ENCODE data around the gene WDR74.
A peak's percentile ranks its signal among the peaks of the same experiment; 100 is the strongest.
"Not testable (repeated sequence)": the region's sequence is repeated elsewhere in the genome, so short reads cannot be mapped to it uniquely, and the experiment has no call there.

The WDR74 gene

GRCh38 chr11:62839050-62839945, at the start of gene WDR74:
TSS of gene WDR74 (minus strand) at chr11:62839590. CDS start at chr11:62839570, 20 bp downstream.
- peak; percentile 76 for DNase-seq (ENCODE audit: insufficient read length, low spot score)
- peak; percentile 88 for FAIRE-seq

- FAIRE-seq (no peak), DNase-seq (ENCODE audit: insufficient read length, low spot score) (no peak)
Observed at GRCh38 chr11:62889126-62889483, 49.7 kb upstream of the WDR74 start.

GRCh38 chr11:62888406-62888805, 49.0 kb upstream of the WDR74 start:
- FAIRE-seq (no peak), DNase-seq (ENCODE audit: insufficient read length, low spot score) (no peak)

- DNase-seq (ENCODE audit: insufficient read length, low spot score) (no peak), FAIRE-seq (no peak)
Observed at GRCh38 chr11:62885137-62885750, 45.9 kb upstream of the WDR74 start.

GRCh38 chr11:62883673-62884072, 44.3 kb upstream of the WDR74 start:
- FAIRE-seq (no peak), DNase-seq (ENCODE audit: insufficient read length, low spot score) (no peak)

GRCh38 chr11:62882788-62883501, 43.6 kb upstream of the WDR74 start:
- no peak for FAIRE-seq
- no peak for DNase-seq (ENCODE audit: insufficient read length, low spot score)

- FAIRE-seq, result no peak
- DNase-seq (ENCODE audit: insufficient read length, low spot score), result no peak
Observed at GRCh38 chr11:62882431-62882749, 43.0 kb upstream of the WDR74 start.

GRCh38 chr11:62881579-62882430, 42.4 kb upstream of the WDR74 start:
- FAIRE-seq, result no peak

GRCh38 chr11:62880803-62881578, 41.6 kb upstream of the WDR74 start, which contains the start of gene SLC3A2:
TSS of gene SLC3A2 (plus strand) at chr11:62880896. CDS start at chr11:62881024, 128 bp downstream.
- DNase-seq (ENCODE audit: insufficient read length, low spot score) (peak; percentile 84), FAIRE-seq (no peak)

More at GRCh38 chr11:62881579-62882430, 42.4 kb upstream of the WDR74 start:
- peak; percentile 67 for DNase-seq (ENCODE audit: insufficient read length, low spot score)

- peak; percentile 82 for FAIRE-seq
- DNase-seq (ENCODE audit: insufficient read length, low spot score), result no peak
Observed at GRCh38 chr11:62880231-62880802, 40.9 kb upstream of the WDR74 start.

GRCh38 chr11:62879235-62879978, 40.0 kb upstream of the WDR74 start:
- FAIRE-seq (no peak), DNase-seq (ENCODE audit: insufficient read length, low spot score) (no peak)

GRCh38 chr11:62876712-62877111, 37.3 kb upstream of the WDR74 start:
- no peak for DNase-seq (ENCODE audit: insufficient read length, low spot score)
- no peak for FAIRE-seq

GRCh38 chr11:62875698-62876478, 36.5 kb upstream of the WDR74 start:
- no peak for DNase-seq (ENCODE audit: insufficient read length, low spot score)
- no peak for FAIRE-seq

GRCh38 chr11:62874851-62875250, 35.5 kb upstream of the WDR74 start:
- FAIRE-seq, result no peak

GRCh38 chr11:62865635-62866034, 26.2 kb upstream of the WDR74 start:
- DNase-seq (ENCODE audit: insufficient read length, low spot score) (no peak), FAIRE-seq (no peak)

More at GRCh38 chr11:62874851-62875250, 35.5 kb upstream of the WDR74 start:
- DNase-seq (ENCODE audit: insufficient read length, low spot score), result no peak

GRCh38 chr11:62863687-62864335, 24.4 kb upstream of the WDR74 start:
- FAIRE-seq, result no peak
- DNase-seq (ENCODE audit: insufficient read length, low spot score), result no peak

GRCh38 chr11:62861564-62862192, 22.3 kb upstream of the WDR74 start:
- not testable (repeated sequence) for DNase-seq (ENCODE audit: insufficient read length, low spot score); FAIRE-seq

All from GM19239 (cell line).